ENCODE results near the gene HOXA13.

HOXA13 gene

GRCh38 chr7:27237735-27238334, 37.9 kb upstream of the HOXA13 start:
- no peak for DNase-seq (ENCODE audit: low read depth)

GRCh38 chr7:27235387-27236311, 35.8 kb upstream of the HOXA13 start:
- no peak for DNase-seq (ENCODE audit: low read depth)

DNA sequence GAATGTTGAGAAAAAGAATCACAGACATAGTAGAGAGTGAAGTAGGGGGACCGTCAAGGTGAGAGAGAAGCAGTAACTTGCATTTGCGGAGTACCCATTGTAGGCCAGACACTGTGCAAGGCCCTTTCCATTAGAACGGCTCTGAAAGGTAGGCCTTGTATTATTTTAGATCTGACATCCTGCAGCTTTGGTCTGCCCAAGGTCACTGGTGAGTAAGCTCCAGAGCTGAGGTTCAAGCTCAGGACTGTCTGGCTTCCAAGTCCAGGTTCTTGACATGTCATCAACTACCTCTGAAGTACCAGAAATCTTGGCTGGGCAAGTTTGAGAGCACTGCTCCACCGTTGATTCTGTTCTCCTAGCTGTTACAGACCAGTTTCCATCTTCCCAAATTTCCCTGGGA, 29.6 kb upstream of the HOXA13 start:
- no peak for DNase-seq (ENCODE audit: low read depth)

GRCh38 chr7:27224983-27225934, 25.4 kb upstream of the HOXA13 start:
- DNase-seq (ENCODE audit: low read depth): no peak

DNA sequence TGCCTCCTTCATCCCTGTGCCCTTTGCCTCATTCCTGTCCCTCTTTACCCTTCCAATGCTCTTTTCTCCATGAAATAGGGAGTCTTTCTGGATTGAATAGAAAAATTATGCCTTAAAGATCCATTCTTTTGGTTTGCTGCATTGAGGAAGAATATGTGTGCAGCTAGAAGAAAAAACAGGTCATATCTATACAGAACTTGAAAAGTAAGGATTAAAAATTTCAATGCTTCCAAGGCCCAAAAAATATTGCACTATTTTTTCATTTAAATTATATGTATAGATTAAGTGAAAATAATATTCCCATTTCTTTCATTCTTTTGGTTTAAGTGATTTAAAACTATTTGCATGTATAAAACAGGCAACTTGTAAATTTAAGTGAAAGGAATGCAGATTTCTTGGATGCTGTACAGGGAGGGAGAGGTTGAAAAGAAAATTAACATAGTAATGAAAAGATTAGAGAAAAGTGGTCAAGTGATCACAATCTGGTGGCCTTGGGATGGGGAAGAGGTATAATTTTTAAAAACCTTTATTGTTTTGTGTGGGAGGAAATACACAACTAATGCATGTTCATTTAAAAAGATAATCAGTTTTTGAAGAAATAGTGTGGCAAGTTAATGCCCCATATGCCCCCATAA, 24.2 kb upstream of the HOXA13 start:
- DNase-seq (ENCODE audit: low read depth): no peak

GRCh38 chr7:27221201-27221797, 21.4 kb upstream of the HOXA13 start:
- no peak for DNase-seq (ENCODE audit: low read depth)

DNA sequence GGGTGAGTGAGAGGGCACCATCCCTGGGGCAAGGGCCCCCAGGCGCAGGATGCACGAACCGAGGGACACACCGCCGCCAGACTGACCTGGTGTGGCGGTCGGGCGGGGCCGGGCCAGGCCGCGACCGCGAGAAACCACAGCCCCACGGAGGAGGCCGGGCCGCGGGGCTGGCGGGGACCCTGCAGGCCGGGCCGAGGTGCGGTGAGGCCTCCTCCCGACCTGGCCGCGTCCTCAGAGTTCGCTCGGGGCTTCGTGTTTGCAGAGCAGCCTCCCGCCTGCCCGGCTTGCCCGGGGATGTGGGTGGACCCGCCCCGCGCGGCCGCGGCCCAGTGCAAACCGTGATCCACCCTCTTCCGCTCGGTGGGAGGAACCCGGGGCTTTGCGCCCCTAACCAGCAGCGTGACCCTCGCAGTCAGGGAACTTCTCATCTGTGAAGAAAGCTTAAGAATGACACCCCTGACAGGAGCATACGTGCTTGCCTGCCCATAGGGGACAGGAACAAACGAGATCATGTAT, 20.6 kb upstream of the HOXA13 start:
- no peak for DNase-seq (ENCODE audit: low read depth)

GRCh38 chr7:27219821-27220220, 19.9 kb upstream of the HOXA13 start:
- DNase-seq (ENCODE audit: low read depth): no peak

GRCh38 chr7:27217951-27218350, 18.1 kb upstream of the HOXA13 start:
- no peak for DNase-seq (ENCODE audit: low read depth)

GRCh38 chr7:27215356-27215755, 15.5 kb upstream of the HOXA13 start:
- no peak for DNase-seq (ENCODE audit: low read depth)

GRCh38 chr7:27214239-27214950, 14.5 kb upstream of the HOXA13 start:
- DNase-seq (ENCODE audit: low read depth): no peak

GRCh38 chr7:27213433-27214238, 13.7 kb upstream of the HOXA13 start:
- DNase-seq (ENCODE audit: low read depth): no peak

DNA sequence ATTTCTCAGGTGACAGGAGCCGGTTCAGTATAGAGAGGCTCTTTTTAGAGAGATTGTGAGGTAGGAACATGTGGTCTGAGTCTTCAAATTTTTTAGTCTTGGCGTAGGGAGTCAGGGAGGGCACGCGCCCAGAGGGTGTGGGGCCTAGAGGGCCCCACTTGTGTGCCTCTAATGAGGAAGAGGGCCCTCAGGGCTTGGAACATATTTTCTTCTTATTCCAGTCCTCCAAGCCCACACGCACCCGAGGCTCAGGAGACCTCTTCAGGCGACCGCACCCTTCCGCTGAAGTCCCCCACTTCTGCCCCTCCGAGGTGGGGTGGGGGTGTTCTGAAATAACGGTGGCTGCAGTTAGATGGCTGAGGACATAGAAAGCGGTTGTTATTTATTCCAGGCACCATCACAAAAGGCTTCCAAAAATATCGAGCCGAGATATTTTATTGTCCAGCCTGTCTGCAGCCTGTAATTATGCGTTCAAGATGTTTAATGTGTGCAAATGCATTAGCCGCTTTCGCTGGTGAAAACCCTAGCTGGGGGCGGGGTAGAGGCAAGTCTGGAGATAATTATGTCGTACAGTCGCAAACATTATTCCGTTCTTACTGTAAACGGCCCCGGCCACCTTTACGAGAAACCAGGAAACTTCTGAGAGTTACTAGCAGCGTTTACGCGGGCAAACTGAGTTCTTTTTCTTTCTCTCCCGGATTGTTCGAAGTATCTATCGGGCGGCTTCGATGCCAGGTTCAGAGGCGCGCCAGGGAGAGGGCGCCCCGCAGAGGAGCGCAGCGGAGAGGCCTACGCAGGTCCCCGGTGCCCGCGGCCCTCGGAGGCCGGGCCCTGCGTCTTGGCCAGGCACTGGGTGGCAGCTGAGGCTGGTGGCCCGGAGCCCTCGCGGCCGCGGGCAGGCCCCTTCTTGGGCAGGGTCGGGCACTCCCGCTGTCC, 12.9 kb upstream of the HOXA13 start:
- DNase-seq (ENCODE audit: low read depth): no peak

- no peak for DNase-seq (ENCODE audit: low read depth)
Observed at GRCh38 chr7:27211764-27212204, 11.9 kb upstream of the HOXA13 start.

DNA sequence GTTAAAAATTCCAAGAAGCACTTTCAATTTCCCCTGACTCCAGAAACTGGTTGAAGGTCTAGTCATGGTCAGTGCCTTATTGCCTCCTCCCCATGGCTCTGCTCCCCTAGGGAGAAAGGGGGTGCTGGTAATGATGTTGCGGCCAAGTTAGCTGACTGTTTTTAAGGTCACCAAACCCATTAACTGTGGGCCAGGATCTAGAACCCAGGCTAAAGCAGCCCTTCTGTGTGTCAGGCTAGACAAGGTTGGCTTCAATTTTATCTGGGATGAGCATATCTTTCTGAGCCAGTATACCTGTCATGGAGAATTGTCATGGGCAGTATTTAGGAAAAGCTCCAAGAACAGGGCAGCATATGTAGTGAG, 11.2 kb upstream of the HOXA13 start:
- no peak for DNase-seq (ENCODE audit: low read depth)

GRCh38 chr7:27210441-27211083, 10.7 kb upstream of the HOXA13 start:
- DNase-seq (ENCODE audit: low read depth): no peak

DNA sequence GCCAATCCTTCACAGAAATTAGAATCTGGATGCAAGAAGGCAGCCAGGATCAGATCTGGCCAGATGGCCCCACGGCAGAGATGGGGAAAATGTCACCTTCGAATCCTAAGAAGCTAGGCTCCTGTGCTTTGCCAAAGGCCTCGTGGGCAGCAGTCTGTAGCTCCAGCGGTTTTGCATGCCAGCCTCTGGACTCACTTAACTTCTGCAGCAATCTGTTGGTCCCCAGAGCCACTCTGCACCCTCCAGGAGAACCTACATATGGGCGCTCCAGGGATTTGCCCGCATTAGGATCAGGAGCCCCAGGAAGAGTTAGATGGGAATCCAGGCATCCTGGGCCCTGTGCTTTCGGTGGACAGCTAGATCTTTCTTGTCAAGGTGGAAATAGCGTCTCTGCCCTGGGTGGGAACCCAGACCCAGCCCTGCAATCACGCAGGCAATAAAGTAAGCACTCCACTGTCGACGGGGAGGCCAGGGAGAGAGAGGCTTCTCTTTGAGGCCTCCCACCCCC, 10.1 kb upstream of the HOXA13 start:
- no peak for DNase-seq (ENCODE audit: low read depth)

DNA sequence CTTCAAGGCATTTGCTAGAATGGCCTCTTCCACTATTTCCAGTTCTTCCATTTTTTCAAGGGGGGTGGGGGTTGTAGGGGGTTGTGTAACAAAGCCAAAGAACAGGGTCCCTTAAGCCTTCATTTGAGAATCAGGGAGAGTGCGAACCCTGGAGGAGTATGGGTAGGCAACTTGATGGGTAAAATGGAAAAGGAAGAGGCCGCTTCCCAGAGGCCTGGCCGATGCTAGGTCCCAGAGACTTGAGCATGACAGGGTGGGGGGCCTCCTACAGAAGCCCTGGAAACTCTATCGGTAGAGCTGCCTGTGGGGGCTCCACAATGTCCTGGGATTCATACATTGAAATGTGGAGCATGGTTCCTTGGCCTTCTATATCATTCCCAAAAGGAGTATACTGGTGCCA, 9.1 kb upstream of the HOXA13 start:
- no peak for DNase-seq (ENCODE audit: low read depth)

Measured in stimulated activated CD8-positive, alpha-beta memory T cell treated with anti-CD3 and anti-CD28 coated beads, Interleukin-15, amount 100 ng/mL, for 1 hour (primary cell).